Karpas-422 (cell line): ENCODE measurements around the gene SULT6B1. TPM values are rescaled to one million over a fixed set of nuclear protein-coding genes. Genes with fewer than 3 reads are reported as not detected.
"Not testable (repeated sequence)": the region's sequence is repeated elsewhere in the genome, so short reads cannot be mapped to it uniquely, and the experiment has no call there.

Experiments
- DNase-seq: peaks from one replicate; pipeline ENCODE4 v3.0.0-alpha.2; 2015
- H2AFZ ChIP-seq: fragments of 200-600 bp; sonication (generic); 2 replicates; pipeline ENCODE4 v1.6.1; 2014; ENCODE audit warnings: antibody characterized with exemption, low read length, mixed read lengths
- H3K27ac ChIP-seq: fragments of 200-600 bp; sonication (generic); 2 replicates; pipeline ENCODE4 v1.5.1; 2014; ENCODE audit warnings: mild to moderate bottlenecking, low read length, moderate library complexity
- H3K27me3 ChIP-seq: fragments of 200-600 bp; sonication (generic); 2 replicates; pipeline ENCODE4 v1.6.1; 2014; ENCODE audit warnings: low read length, mixed read lengths
- H3K36me3 ChIP-seq: fragments of 200-600 bp; sonication (generic); 2 replicates; pipeline ENCODE4 v1.6.1; 2014; ENCODE audit warnings: low read length, mixed read lengths; ENCODE audit not compliant: insufficient read depth
- H3K4me1 ChIP-seq: fragments of 200-600 bp; sonication (generic); 2 replicates; pipeline ENCODE4 v1.6.1; 2014; ENCODE audit warnings: mild to moderate bottlenecking, low read length, mixed read lengths
- H3K4me2 ChIP-seq: fragments of 200-600 bp; sonication (generic); 2 replicates; pipeline ENCODE4 v1.6.1; 2014; ENCODE audit warnings: low read length, low read depth, mild to moderate bottlenecking; ENCODE audit not compliant: poor library complexity, severe bottlenecking
- H3K4me3 ChIP-seq: fragments of 200-600 bp; sonication (generic); 2 replicates; pipeline ENCODE4 v1.5.1; 2014; ENCODE audit warnings: mild to moderate bottlenecking, antibody characterized with exemption, low read length, mixed read lengths
- H3K79me2 ChIP-seq: fragments of 200-600 bp; sonication (generic); 2 replicates; pipeline ENCODE4 v1.6.1; 2014; ENCODE audit warnings: mild to moderate bottlenecking, low read length, mixed read lengths
- H3K9ac ChIP-seq: fragments of 200-600 bp; sonication (generic); 2 replicates; pipeline ENCODE4 v1.6.0; 2014; ENCODE audit warnings: low read length
- H3K9me2 ChIP-seq: fragments of 200-600 bp; sonication (generic), shearing (Covaris generic); replicated peaks from 2 replicates; pipeline ENCODE4 v1.6.0; 2014; ENCODE audit warnings: mild to moderate bottlenecking, low read length, moderate library complexity; ENCODE audit not compliant: insufficient read depth
- H3K9me3 ChIP-seq: fragments of 300-700, 200-600 bp; sonication (generic); 2 replicates; pipeline ENCODE4 v1.6.1; 2014; ENCODE audit warnings: low read length, mixed read lengths
- H4K20me1 ChIP-seq: fragments of 200-600 bp; sonication (generic); 2 replicates; pipeline ENCODE4 v1.6.1; 2014; ENCODE audit warnings: mild to moderate bottlenecking, antibody characterized with exemption, low read length, low read depth; ENCODE audit not compliant: insufficient read depth
- total RNA-seq: library from RNA; depleted of rRNA; stranded (reverse); fragments of >200 nt; shearing (Covaris generic); gene quantifications from 2 replicates; pipeline ENCODE4 v1.2.3, GENCODE V29; 2014; ENCODE audit warnings: low replicate concordance

The SULT6B1 gene
- total RNA-seq, 1 experiment from 2014 or later: not detected

DNA sequence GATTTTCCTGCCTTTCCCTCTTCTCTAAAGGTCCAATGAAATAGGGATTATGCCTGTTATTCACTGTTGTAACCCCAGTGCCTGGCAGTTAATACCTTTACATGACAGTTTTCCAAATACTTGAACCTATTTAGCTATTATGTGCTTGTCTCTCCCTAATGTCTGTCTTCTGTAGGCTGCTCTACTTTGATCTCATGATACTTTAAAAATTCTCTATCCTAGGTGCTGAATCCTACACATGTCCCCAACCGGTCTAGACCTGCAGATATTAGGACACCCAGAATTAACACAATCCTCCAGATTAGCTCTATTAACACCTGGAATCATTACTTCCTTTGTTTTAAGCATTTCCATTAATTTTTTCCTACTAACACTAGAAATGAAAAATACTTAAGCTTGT is 35.6 kb upstream of the SULT6B1 start:
- Histone ChIP-seq H3K79me2 (peaks cover 86% of the 10 kb centered on the region), H3K36me3 (peaks cover 76% of the 10 kb centered on the region)

GRCh38 chr2:37223131-37223530 is 34.7 kb upstream of the SULT6B1 start:
- Histone ChIP-seq H3K9ac (no peak overlapping the region), H3K36me3 (peaks cover 76% of the 10 kb centered on the region), H3K9me3 (no peaks in the 10 kb centered on the region), H3K27me3 (no peaks in the 10 kb centered on the region), H2AFZ (no peak overlapping the region), H4K20me1 (peaks cover 25% of the 10 kb centered on the region), H3K4me3 (no peak overlapping the region), H3K27ac (no peak overlapping the region), H3K79me2 (peaks cover 86% of the 10 kb centered on the region), H3K4me1 (peaks cover 12% of the 10 kb centered on the region; the same call in 1 of the 2 replicates), H3K9me2 (no peaks in the 10 kb centered on the region), H3K4me2 (no peak overlapping the region)
- no peak for DNase-seq

More for the DNA sequence above, 35.6 kb upstream of the SULT6B1 start:
- Histone ChIP-seq H3K27ac (no peak overlapping the region), H3K4me2 (no peak overlapping the region), H3K9me3 (no peaks in the 10 kb centered on the region), H3K4me3 (no peak overlapping the region), H3K27me3 (no peaks in the 10 kb centered on the region), H4K20me1 (peaks cover 32% of the 10 kb centered on the region), H3K9ac (no peak overlapping the region), H3K4me1 (peaks cover 14% of the 10 kb centered on the region), H3K9me2 (no peaks in the 10 kb centered on the region), H2AFZ (no peak overlapping the region)
- no peak for DNase-seq

GRCh38 chr2:37219046-37219445 is 30.6 kb upstream of the SULT6B1 start:
- peaks cover 9% of the 10 kb centered on the region; the same call in 1 of the 2 replicates for H4K20me1 ChIP-seq
- no peak overlapping the region for H3K4me2 ChIP-seq
- H3K9me2 ChIP-seq: no peaks in the 10 kb centered on the region
- DNase-seq: no peak
- no peaks in the 10 kb centered on the region for H3K27me3 ChIP-seq
- H3K9ac ChIP-seq: no peak overlapping the region
- H3K36me3 ChIP-seq: peaks cover 78% of the 10 kb centered on the region
- H3K27ac ChIP-seq: no peak overlapping the region
- peaks cover 28% of the 10 kb centered on the region for H3K4me1 ChIP-seq
- H3K79me2 ChIP-seq: peaks cover 75% of the 10 kb centered on the region
- H3K9me3 ChIP-seq: no peaks in the 10 kb centered on the region
- no peak overlapping the region for H2AFZ ChIP-seq
- H3K4me3 ChIP-seq: no peak overlapping the region

DNA sequence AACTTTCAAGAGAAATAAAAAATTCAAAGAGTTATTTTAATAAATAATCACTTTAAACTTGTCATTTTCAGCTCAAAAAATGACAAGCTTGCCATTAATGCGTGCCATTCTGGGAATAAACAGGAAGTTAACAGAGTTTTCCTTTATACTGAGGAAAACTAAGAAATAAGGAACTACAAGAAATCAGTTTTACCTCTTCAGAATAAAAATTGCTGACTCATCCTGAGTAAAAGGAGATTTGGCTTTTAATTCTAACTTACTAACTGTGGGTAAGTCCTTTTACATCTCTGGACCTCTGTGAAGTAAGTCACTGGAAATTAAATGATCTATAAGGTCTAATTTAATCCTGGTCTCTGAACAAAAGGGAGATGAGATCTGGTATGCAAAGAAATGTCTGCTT is 26.8 kb upstream of the SULT6B1 start:
- Histone ChIP-seq H3K79me2 (peaks cover 62% of the 10 kb centered on the region), H3K4me3 (no peak overlapping the region), H2AFZ (no peak overlapping the region), H4K20me1 (no peaks in the 10 kb centered on the region), H3K27ac (peak overlapping the region; percentile 67), H3K9me3 (no peaks in the 10 kb centered on the region), H3K9ac (no peak overlapping the region), H3K27me3 (no peaks in the 10 kb centered on the region), H3K4me2 (peak overlapping the region; percentile 36), H3K36me3 (peaks cover 79% of the 10 kb centered on the region), H3K9me2 (no peaks in the 10 kb centered on the region), H3K4me1 (peaks cover 32% of the 10 kb centered on the region)
- no peak for DNase-seq

- H3K36me3 ChIP-seq: peaks cover 90% of the 10 kb centered on the region
Observed at GRCh38 chr2:37211939-37212338, 23.5 kb upstream of the SULT6B1 start.

DNA sequence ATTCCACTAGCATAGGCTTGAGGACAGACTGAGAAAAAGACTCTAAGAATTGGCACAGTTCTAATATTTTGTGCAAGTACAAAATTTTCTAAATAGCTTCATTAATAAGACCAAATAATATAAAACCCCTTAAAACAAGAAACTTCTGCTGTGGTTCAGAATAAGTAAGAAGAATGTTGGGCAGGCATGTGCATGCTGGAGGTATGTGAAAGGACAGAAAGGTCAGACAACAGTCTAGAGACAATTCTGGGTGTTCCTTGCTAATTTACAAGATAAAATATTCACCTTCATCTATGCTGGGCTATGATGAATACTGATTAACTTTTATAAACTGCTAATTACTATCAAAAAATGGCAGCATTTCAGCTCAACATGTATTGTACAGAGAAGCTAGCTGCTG is 22.7 kb upstream of the SULT6B1 start:
- DNase-seq: no peak
- no peaks in the 10 kb centered on the region for H3K27me3 ChIP-seq
- H3K9me3 ChIP-seq: no peaks in the 10 kb centered on the region
- H2AFZ ChIP-seq: no peak overlapping the region
- H4K20me1 ChIP-seq: no peaks in the 10 kb centered on the region
- peaks cover 72% of the 10 kb centered on the region for H3K79me2 ChIP-seq
- H3K4me1 ChIP-seq: peaks cover 24% of the 10 kb centered on the region
- no peak overlapping the region for H3K9ac ChIP-seq
- H3K9me2 ChIP-seq: no peaks in the 10 kb centered on the region
- no peak overlapping the region for H3K4me3 ChIP-seq
- no peak overlapping the region for H3K27ac ChIP-seq
- H3K36me3 ChIP-seq: peaks cover 91% of the 10 kb centered on the region
- H3K4me2 ChIP-seq: no peak overlapping the region

More at GRCh38 chr2:37211939-37212338, 23.5 kb upstream of the SULT6B1 start:
- Histone ChIP-seq H4K20me1 (no peaks in the 10 kb centered on the region), H3K79me2 (peaks cover 72% of the 10 kb centered on the region), H2AFZ (no peak overlapping the region), H3K9me3 (no peaks in the 10 kb centered on the region), H3K4me2 (no peak overlapping the region), H3K9me2 (no peaks in the 10 kb centered on the region), H3K27me3 (no peaks in the 10 kb centered on the region), H3K4me3 (no peak overlapping the region), H3K9ac (no peak overlapping the region), H3K27ac (no peak overlapping the region), H3K4me1 (peaks cover 32% of the 10 kb centered on the region)
- DNase-seq: no peak

DNA sequence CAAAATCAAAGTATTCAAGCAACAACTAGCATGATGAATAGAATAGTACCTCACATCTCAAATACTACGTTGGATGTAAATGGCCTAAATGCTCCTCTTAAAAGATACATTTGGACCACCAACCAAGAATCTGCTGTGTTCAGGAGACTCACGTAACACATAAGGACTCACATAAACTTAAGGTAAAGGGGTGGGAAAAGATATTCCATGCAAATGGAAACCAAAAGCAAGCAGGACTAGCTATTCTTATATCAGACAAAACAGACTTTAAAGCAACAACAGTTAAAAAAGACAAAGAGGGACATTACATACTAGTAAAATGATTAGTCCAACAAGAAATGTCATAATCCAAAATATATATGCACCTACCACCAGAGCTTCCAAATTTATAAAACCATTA is 18.3 kb upstream of the SULT6B1 start:
- H3K9me3 ChIP-seq, H4K20me1 ChIP-seq, H3K27me3 ChIP-seq, H3K4me3 ChIP-seq, H3K9ac ChIP-seq, H3K4me1 ChIP-seq, H3K27ac ChIP-seq, H3K4me2 ChIP-seq, H3K9me2 ChIP-seq, DNase-seq, H2AFZ ChIP-seq: not testable (repeated sequence)
- Histone ChIP-seq H3K79me2 (peaks cover 86% of the 10 kb centered on the region), H3K36me3 (peaks cover 97% of the 10 kb centered on the region)

DNA sequence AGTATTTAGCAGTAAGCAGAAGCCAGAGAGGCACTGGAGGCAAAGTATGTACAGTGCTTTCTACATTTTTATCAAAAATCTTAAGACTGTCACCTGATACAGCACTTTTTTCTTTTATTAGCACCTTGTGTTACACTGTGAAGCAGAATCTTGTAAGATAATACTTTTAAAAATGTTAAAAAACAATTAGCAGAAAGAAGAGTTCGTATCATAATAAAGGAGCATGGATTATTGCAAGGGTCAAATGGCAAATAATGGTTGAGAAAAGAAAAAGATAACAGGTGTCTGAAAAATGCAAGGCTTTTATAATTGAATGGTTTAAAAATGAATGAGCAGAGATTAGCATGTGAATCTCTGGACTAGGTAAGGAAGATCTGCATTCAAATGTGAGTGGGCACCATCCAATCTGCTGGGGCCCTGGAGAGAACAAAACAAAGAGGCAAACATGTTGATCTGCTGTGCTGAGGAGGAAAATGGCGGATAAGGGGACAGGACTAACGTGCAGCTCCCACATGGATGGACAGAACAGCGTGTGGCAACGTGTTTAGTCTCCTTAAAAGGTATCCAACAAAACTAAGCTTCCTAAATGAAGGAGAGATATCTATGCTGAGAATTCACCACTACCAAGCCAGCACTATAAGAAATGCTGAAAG is 17.3 kb upstream of the SULT6B1 start:
- Histone ChIP-seq H3K27me3 (no peaks in the 10 kb centered on the region), H3K27ac (no peak overlapping the region), H3K9me2 (no peaks in the 10 kb centered on the region), H3K36me3 (peaks cover 97% of the 10 kb centered on the region), H3K4me2 (no peak overlapping the region), H3K9me3 (peaks cover 3% of the 10 kb centered on the region), H3K79me2 (peaks cover 85% of the 10 kb centered on the region), H3K9ac (no peak overlapping the region), H2AFZ (no peak overlapping the region), H3K4me3 (no peak overlapping the region), H4K20me1 (no peaks in the 10 kb centered on the region), H3K4me1 (peaks cover 7% of the 10 kb centered on the region)
- DNase-seq: no peak
